ENCODE results near the gene FBXO28.

FBXO28 gene

DNA sequence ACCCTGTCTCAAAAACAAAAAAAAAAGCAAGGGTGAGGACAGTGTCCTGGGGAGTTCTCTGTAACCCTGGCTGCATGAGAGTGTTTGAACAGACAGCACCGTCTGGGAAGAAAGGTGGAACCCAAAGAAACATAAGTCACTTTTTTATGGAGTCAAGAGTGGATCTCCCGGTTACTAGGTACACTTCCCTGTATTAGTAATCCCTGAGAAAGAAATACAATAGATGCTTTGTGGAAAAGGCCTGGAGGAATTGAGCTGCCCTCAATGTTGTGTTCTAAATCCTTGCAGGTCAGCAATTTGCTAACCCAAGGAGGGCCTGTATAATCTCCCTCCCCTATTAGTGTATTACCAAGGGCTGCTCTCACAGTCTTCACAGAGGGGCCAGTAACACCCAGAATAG lies 85.8 kb downstream of the FBXO28 start:
- no peak for TF ChIP-seq GATA3 (IDR thresholded peaks at IDR 0.05; ENCODE audit: low read depth, low read length)
- TF ChIP-seq GATA2 (IDR thresholded peaks at IDR 0.05; ENCODE audit: low read depth, low read length) = no peak

DNA sequence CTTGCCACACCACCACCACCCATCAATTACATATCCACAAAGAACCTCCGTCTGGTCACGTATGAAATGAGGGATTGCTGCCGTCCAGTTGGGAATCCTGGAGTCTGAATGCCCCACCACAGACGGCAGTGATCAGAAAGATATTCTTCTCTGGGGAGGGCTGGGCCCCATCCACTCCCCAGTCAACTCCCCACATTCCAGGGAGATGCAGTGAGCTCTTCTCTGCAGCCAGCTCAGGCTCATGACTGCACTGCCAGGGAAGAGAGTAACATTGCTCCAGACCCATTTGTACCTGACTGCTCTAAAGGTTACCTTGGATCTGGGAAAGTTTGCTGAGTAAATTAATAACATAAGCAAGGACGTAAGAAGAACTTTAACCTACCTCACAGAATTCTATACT lies 87.5 kb downstream of the FBXO28 start:
- TF ChIP-seq GATA2 (IDR thresholded peaks at IDR 0.05; ENCODE audit: low read depth, low read length) = no peak
- no peak for TF ChIP-seq GATA3 (IDR thresholded peaks at IDR 0.05; ENCODE audit: low read depth, low read length)

DNA sequence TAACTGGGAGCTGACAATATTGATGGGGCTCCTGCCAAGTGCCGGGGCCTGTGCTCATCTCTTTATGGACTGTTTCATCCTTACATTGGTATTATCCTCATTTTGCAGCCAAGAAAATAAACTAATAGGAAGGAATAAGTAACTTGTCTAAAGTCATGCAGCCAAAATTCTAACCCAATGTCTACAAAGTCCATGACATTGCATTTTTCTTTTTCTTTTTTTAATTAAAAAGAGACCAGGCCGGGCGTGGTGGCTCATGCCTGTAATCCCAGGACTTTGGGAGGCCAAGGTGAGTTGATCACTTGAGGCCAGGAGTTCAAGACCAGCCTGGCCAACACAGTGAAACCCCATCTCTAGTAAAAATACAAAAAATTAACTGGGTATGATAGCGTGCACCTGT lies 87.9 kb downstream of the FBXO28 start:
- TF ChIP-seq GATA2 (IDR thresholded peaks at IDR 0.05; ENCODE audit: low read depth, low read length) = no peak

DNA sequence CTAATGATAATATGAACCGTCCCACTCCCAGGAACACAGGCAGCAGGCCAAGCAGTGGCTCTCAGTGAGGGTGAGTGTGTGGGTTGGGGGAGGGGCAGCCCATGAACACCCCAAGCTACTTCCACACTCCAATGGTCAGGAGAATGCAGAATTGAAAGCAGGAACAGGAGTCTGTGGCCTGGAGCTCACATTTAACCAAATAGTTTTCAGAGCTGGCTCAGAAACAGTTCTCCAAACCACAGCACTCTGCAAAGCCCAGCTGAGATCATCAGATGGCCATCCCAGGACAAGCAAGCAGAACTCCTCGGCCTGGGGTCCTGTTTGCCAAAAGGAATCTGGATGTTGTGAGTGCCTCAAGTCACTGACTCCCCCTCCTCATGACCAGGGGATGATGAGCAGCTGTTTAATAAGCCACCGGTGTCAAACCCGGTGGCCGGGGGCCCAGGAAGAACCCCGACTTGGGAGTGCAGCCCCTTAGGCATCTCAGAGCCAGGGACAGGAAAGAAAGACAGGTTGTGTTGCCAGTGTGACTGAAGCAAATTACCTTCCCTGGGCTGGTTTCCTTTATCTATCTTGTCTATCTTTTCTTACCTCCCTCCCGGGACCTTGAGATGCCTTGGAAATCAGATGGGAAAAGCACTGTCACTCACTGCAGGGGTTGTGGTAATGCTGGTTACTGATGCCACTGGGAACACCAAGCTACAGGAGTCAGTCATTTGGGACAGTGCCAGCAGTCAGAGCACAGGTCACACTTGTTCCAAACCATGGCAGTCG lies 89.5 kb downstream of the FBXO28 start:
- no peak for TF ChIP-seq GATA2 (IDR thresholded peaks at IDR 0.05; ENCODE audit: low read depth, low read length)
- no peak for TF ChIP-seq GATA3 (IDR thresholded peaks at IDR 0.05; ENCODE audit: low read depth, low read length)

DNA sequence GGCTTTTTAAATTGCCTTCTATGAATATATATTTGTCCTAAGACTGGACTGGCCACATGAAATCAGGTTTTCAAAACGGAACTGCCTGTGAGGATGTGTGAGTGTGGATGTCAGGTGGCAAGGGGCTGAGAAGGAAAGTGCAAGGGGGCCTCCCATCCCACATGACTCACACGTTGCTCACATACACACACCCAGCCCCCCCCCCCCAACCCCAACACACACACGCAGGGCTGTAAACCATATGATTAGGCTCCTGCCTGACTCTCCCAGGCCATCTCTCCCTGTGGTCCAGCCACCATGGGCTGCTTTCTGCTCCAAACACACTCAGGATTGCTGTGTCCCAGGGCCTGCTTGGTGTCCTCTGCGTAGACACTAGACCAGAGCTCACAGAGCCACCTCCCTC lies 91.5 kb downstream of the FBXO28 start:
- no peak for TF ChIP-seq GATA3 (IDR thresholded peaks at IDR 0.05; ENCODE audit: low read depth, low read length)
- no peak for TF ChIP-seq GATA2 (IDR thresholded peaks at IDR 0.05; ENCODE audit: low read depth, low read length)

DNA sequence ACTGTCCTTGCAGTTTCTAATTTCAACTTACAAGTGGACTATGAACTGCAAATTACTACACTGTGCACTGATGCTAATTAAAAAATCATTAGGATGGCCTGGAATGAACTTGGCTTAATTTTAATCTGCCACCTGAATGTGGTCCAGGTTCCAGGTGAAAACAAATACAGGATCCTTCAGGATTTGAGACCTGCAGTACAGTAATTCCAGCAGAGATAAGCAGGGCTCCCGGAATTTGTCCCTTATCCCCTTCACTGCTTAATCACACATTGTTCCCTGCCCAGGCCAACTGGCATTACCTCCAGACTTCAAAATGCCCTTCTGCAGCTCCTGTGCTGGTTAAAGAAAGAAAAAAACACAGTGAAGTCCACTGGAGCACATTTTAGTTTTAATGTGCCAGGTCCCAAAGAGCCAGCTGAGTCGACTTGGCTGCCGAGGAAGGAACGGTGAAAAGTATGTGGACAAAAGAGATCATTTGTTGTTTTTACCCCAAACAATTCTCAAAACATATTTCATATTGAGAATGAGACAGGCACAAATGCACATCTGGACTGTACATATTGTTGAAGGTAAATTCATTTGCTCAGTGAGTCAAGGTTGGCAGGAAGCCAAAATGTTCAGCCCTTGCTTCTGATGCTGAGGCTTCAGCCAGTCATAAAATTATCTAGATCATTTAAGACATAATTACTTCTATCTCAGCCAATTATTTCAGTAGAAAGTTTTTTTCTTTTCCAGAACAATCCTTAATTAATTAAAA lies 97.5 kb downstream of the FBXO28 start:
- TF ChIP-seq GATA3 (IDR thresholded peaks at IDR 0.05; ENCODE audit: low read depth, low read length) (no peak), GATA2 (IDR thresholded peaks at IDR 0.05; ENCODE audit: low read depth, low read length) (peak; percentile 62)

Measured in SH-SY5Y (cell line).